Endodermal cell (in vitro differentiated cells): ENCODE data around the gene FMOD. TPM values are rescaled to one million over a fixed set of nuclear protein-coding genes. Genes with fewer than 3 reads are reported as not detected.
"Not testable (repeated sequence)": the region's sequence is repeated elsewhere in the genome, so short reads cannot be mapped to it uniquely, and the experiment has no call there.

Source experiments
- DNase-seq: peaks from one replicate; pipeline ENCODE4 v3.0.0-alpha.2; 2017
- H3K27ac ChIP-seq: 2 replicates; pipeline ENCODE4 v1.5.1; 2013; ENCODE audit warnings: mild to moderate bottlenecking, low read depth, low read length, moderate library complexity
- H3K27me3 ChIP-seq: 2 replicates; pipeline ENCODE4 v1.6.1; 2013; ENCODE audit warnings: mild to moderate bottlenecking, low read length, moderate library complexity; ENCODE audit not compliant: insufficient read depth, control insufficient read depth, poor library complexity, severe bottlenecking
- H3K36me3 ChIP-seq: 2 replicates; pipeline ENCODE4 v1.7.0; 2013; ENCODE audit warnings: mild to moderate bottlenecking, low read length, moderate library complexity; ENCODE audit not compliant: control insufficient read depth, insufficient read depth
- H3K4me1 ChIP-seq: one replicate; pipeline ENCODE4 v1.7.0; 2013; ENCODE audit warnings: low read length; ENCODE audit not compliant: control insufficient read depth, insufficient read depth
- H3K4me3 ChIP-seq: 2 replicates; pipeline ENCODE4 v1.5.1; 2013; ENCODE audit warnings: mild to moderate bottlenecking, low read length, moderate library complexity
- H3K9ac ChIP-seq: 2 replicates; pipeline ENCODE4 v1.6.1; 2013; ENCODE audit warnings: mild to moderate bottlenecking, low read length, moderate library complexity; ENCODE audit not compliant: poor library complexity, severe bottlenecking; ENCODE audit errors: extremely low read depth
- H3K9me3 ChIP-seq: 2 replicates; pipeline ENCODE4 v1.6.1; 2013; ENCODE audit warnings: mild to moderate bottlenecking, low read length, moderate library complexity; ENCODE audit not compliant: control insufficient read depth
- H3K27ac Mint-ChIP-seq: 2 replicates; pipeline ENCODE4 v1.8.0; 2020; ENCODE audit warnings: mixed read lengths
- H3K27me3 Mint-ChIP-seq: 2 replicates; pipeline ENCODE4 v1.8.0; 2021; ENCODE audit warnings: mild to moderate bottlenecking, mixed read lengths; ENCODE audit not compliant: insufficient read depth
- H3K36me3 Mint-ChIP-seq: 2 replicates; pipeline ENCODE4 v1.8.0; 2020; ENCODE audit warnings: low read depth, mixed read lengths
- H3K4me1 Mint-ChIP-seq: 2 replicates; pipeline ENCODE4 v1.8.0; 2020; ENCODE audit warnings: mixed read lengths
- H3K4me3 Mint-ChIP-seq: 2 replicates; pipeline ENCODE4 v1.8.0; 2020; ENCODE audit warnings: mild to moderate bottlenecking, moderate library complexity, mixed read lengths
- H3K9me3 Mint-ChIP-seq: 2 replicates; pipeline ENCODE4 v1.8.0; 2020; ENCODE audit warnings: mild to moderate bottlenecking, mixed read lengths
- CTCF ChIP-seq: fragments of 200-600 bp; sonication (generic); conservative IDR thresholded peaks from 2 replicates; pipeline ENCODE4 v1.5.0; 2021; ENCODE audit warnings: antibody characterized with exemption, mild to moderate bottlenecking
- WGBS, 2 experiments: methylation state at CpG; one replicate each; pipeline versions ENCODE4 v1.1.5 to v1.1.7; 2013; ENCODE audit warnings: missing lambda C conversion rate in 2 of 2, mixed read lengths in 1 of 2; ENCODE audit not compliant: insufficient coverage in 1 of 2, insufficient read length in 1 of 2; 5-methylcytosine and 5-hydroxymethylcytosine counted together
- total RNA-seq, 2 donors: library from RNA; stranded (reverse); fragmentation: NEBNext Ultra II Directional in 1 of 2; extraction: Animal tissue kit (Norgen Biotek cat#: 25700) in 1 of 2; gene quantifications; 2 replicates in 1 of 2; 3 replicates in 1 of 2; pipeline ENCODE4 v1.2.1, GENCODE V29; 2021

The FMOD gene
- total RNA-seq, 2 donors from 2014 or later = 2.9 to 4.8 TPM

DNA sequence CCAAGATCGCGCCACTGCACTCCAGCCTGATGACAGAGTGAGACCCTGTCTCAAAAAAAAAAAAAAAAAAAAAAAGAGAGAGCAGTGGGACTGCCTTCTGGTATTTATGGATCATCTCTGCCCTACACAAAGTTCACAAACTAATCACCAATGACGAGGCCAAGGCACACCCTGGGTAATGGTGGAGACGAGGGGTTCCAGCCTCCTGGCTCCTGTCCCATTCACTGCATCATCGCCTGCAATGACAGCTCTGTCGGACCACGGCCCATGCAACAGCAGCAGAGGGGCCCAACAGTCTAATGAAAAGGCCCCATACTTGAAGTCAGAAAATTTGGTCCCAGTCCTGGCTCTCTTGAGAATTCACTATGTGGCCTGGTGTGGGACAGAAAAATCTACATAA lies 48.5 kb downstream of the FMOD start:
- no peak overlapping the region for H3K27ac ChIP-seq
- peaks cover 45% of the 10 kb centered on the region for H3K4me1 Mint-ChIP-seq
- no peaks in the 10 kb centered on the region for H3K9me3 Mint-ChIP-seq
- TF ChIP-seq CTCF = no peak
- peaks cover under 1% of the 10 kb centered on the region for H3K36me3 ChIP-seq
- H3K27me3 Mint-ChIP-seq = peaks cover 52% of the 10 kb centered on the region
- H3K36me3 Mint-ChIP-seq = peaks cover under 1% of the 10 kb centered on the region
- peaks cover 13% of the 10 kb centered on the region for H3K4me1 ChIP-seq
- no peak overlapping the region for H3K4me3 Mint-ChIP-seq
- no peak overlapping the region for H3K27ac Mint-ChIP-seq
- peaks cover 24% of the 10 kb centered on the region for H3K27me3 ChIP-seq
- 95 to 96% methylated on average over 3 to 7 of the region's 7 CpGs for WGBS, 2 experiments
- DNase-seq = no peak
- H3K4me3 ChIP-seq = no peak overlapping the region
- H3K9ac ChIP-seq = no peak overlapping the region
- H3K9me3 ChIP-seq = no peaks in the 10 kb centered on the region

DNA sequence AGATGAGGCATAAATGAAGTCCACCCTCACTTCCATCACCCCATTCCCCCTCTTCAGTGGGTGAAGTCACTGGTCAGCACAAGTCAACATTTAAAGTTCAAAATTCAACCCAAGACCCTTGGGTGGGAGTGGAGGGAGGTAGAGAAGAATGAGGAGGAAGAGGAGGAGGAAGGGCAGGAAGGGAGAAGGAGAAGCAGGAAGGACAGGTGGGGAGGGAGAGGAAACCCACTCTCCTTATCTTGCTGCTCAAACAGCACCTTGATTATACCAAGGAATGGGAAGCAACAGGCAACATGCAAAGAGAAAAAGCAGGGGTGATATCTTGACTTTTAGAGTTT lies 49.6 kb downstream of the FMOD start:
- Histone ChIP-seq H3K27me3 (peaks cover 24% of the 10 kb centered on the region), H3K36me3 (no peaks in the 10 kb centered on the region), H3K9ac (no peak overlapping the region), H3K9me3 (no peaks in the 10 kb centered on the region), H3K27ac (no peak overlapping the region), H3K4me3 (no peak overlapping the region), H3K4me1 (peaks cover 13% of the 10 kb centered on the region)
- Mint-ChIP-seq H3K9me3 (no peaks in the 10 kb centered on the region), H3K4me3 (no peak overlapping the region), H3K36me3 (no peaks in the 10 kb centered on the region), H3K27ac (no peak overlapping the region), H3K27me3 (peaks cover 56% of the 10 kb centered on the region), H3K4me1 (peaks cover 39% of the 10 kb centered on the region)
- TF ChIP-seq CTCF = no peak
- no peak for DNase-seq

DNA sequence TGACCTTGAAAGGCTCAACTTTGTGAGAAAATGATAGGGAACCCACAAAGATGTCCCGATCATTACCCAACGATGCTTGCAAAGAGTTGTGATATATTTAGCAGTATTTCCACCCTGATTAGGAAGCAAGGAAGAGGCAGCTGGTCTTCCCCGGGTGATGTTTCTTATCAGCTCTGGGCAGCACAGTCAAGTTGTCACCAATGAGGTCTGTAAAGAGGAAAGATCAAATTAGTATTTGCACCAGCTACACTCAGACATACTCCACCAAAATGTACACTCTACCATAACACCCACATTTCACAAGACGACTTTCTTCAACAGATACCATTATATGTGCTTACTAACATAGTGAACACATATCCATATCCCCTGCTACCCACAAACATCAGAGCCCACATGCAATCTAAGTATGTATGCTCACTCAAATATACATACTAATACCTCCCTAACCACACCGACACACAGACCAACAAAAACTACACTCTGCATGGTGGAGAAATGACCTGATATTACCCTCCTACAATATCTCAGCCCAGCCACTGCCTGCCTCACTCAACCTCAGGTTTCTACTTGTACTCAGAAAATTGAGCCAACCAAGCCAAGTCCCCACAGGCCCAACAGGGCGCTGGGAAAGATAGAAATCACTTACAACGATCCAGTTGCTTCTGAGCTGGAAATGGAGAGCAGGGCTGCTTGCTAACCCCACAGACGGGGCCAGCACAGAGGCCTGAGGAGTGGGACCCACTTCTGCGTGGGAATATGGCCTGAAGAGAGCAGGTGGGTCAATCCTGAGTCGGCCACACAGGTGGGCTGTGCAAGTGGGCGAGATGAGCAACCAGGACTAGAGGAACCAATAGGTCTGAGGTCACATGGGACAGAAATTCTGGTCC lies 50.2 kb downstream of the FMOD start:
- no peaks in the 10 kb centered on the region for H3K36me3 ChIP-seq
- H3K27me3 ChIP-seq = peaks cover 24% of the 10 kb centered on the region
- peaks cover 54% of the 10 kb centered on the region for H3K27me3 Mint-ChIP-seq
- no peaks in the 10 kb centered on the region for H3K9me3 Mint-ChIP-seq
- no peaks in the 10 kb centered on the region for H3K9me3 ChIP-seq
- TF ChIP-seq CTCF = no peak
- no peak for DNase-seq
- no peaks in the 10 kb centered on the region for H3K36me3 Mint-ChIP-seq
- WGBS, 2 experiments = 89 to 94% methylated on average over 10 to 11 of the region's 11 CpGs
- no peak overlapping the region for H3K4me3 ChIP-seq
- H3K4me3 Mint-ChIP-seq = no peak overlapping the region
- no peak overlapping the region for H3K9ac ChIP-seq
- H3K27ac Mint-ChIP-seq = no peak overlapping the region
- H3K27ac ChIP-seq = no peak overlapping the region
- H3K4me1 Mint-ChIP-seq = peaks cover 44% of the 10 kb centered on the region
- H3K4me1 ChIP-seq = peaks cover 13% of the 10 kb centered on the region

GRCh38 chr1:203299719-203300429 lies 51.0 kb downstream of the FMOD start:
- H3K27me3 Mint-ChIP-seq = peaks cover 54% of the 10 kb centered on the region

More at GRCh38 chr1:203299719-203300429, 51.0 kb downstream of the FMOD start:
- not testable (repeated sequence) for H3K27ac ChIP-seq, H3K9ac ChIP-seq, H3K4me3 ChIP-seq, H3K9me3 ChIP-seq, H3K36me3 Mint-ChIP-seq, H3K4me3 Mint-ChIP-seq, H3K27ac Mint-ChIP-seq, H3K9me3 Mint-ChIP-seq, H3K36me3 ChIP-seq, DNase-seq
- Histone ChIP-seq H3K4me1 (peaks cover 13% of the 10 kb centered on the region), H3K27me3 (peaks cover 24% of the 10 kb centered on the region)
- WGBS, 2 experiments = 87 to 100% methylated on average over 2 to 8 of the region's 8 CpGs
- H3K4me1 Mint-ChIP-seq = peaks cover 51% of the 10 kb centered on the region
